GM13977 (cell line): ENCODE measurements around the gene PLBD2.

Experiments
- DNase-seq: peaks from one replicate; pipeline ENCODE4 v3.0.0; 2012; ENCODE audit warnings: low spot score
- CTCF ChIP-seq: IDR thresholded peaks from 2 replicates; pipeline ENCODE4 v1.5.1; 2012; ENCODE audit warnings: mild to moderate bottlenecking, control low read depth; ENCODE audit not compliant: insufficient read depth; ENCODE audit errors: extremely low read depth, missing control alignments
- in situ Hi-C: fragments of 300-500 bp; cut with MboI; formaldehyde crosslinking; loops from one replicate; pipeline ENCODE4 v1.12.0; 2022; ENCODE audit warnings: low sequenced_read_pairs, low pct_unique_long_range_greater_than_20kb, mixed read lengths, inconsistent platforms; ENCODE audit not compliant: unreplicated experiment

PLBD2 gene

GRCh38 chr12:113318046-113318656 is 40.2 kb upstream of the PLBD2 start:
- DNase-seq, result no peak
- in situ Hi-C loops, result loop anchor here (25.0 kb wide), 1 partner anchor 594 kb away; no protein-coding TSS in a partner anchor
- no peak for TF ChIP-seq CTCF

GRCh38 chr12:113318900-113319628 is 39.3 kb upstream of the PLBD2 start:
- in situ Hi-C loops, result loop anchor here (25.0 kb wide), 1 partner anchor 593 kb away; no protein-coding TSS in a partner anchor
- no peak for DNase-seq
- no peak for TF ChIP-seq CTCF

GRCh38 chr12:113320401-113320800 is 38.0 kb upstream of the PLBD2 start:
- no peak for DNase-seq
- no peak for TF ChIP-seq CTCF
- in situ Hi-C loops, result loop anchor here (25.0 kb wide), 1 partner anchor 592 kb away; no protein-coding TSS in a partner anchor

GRCh38 chr12:113322343-113322742 is 36.0 kb upstream of the PLBD2 start:
- in situ Hi-C loops, result loop anchor here (25.0 kb wide), 1 partner anchor 590 kb away; no protein-coding TSS in a partner anchor
- TF ChIP-seq CTCF, result no peak
- DNase-seq, result no peak

- in situ Hi-C loops, result no loop called here
- DNase-seq, result no peak
- no peak for TF ChIP-seq CTCF
These were observed 32.5 kb upstream of the PLBD2 start for GRCh38 chr12:113325916-113326315.

- DNase-seq, result no peak
- peak; percentile 20 for TF ChIP-seq CTCF
- in situ Hi-C loops, result no loop called here
These were observed 31.5 kb upstream of the PLBD2 start for GRCh38 chr12:113326775-113327395.
